Measurements from ENCODE around the gene CNNM2.
"Not testable (repeated sequence)": the region's sequence is repeated elsewhere in the genome, so short reads cannot be mapped to it uniquely, and the experiment has no call there.

CNNM2 gene

GRCh38 chr10:102970562-102971340 lies 52.7 kb downstream of the CNNM2 start:
- no peak for DNase-seq

GRCh38 chr10:102975483-102976379 lies 57.6 kb downstream of the CNNM2 start:
- DNase-seq: no peak

- not testable (repeated sequence) for DNase-seq
Measured at GRCh38 chr10:102976380-102976726, 58.3 kb downstream of the CNNM2 start.

- no peak for DNase-seq
Measured at GRCh38 chr10:102982296-102982695, 64.2 kb downstream of the CNNM2 start.

- DNase-seq: no peak
Measured at GRCh38 chr10:102984086-102984485, 66.0 kb downstream of the CNNM2 start.

GRCh38 chr10:102985811-102986210 lies 67.7 kb downstream of the CNNM2 start:
- no peak for DNase-seq

- DNase-seq: no peak
Measured at GRCh38 chr10:102988404-102989314, 70.6 kb downstream of the CNNM2 start.

GRCh38 chr10:102994531-102995295 lies 76.6 kb downstream of the CNNM2 start:
- DNase-seq: peak in 1 of 3 donors; percentile 4

GRCh38 chr10:102996876-102997275 lies 78.8 kb downstream of the CNNM2 start:
- DNase-seq: no peak

- DNase-seq: no peak
Measured at GRCh38 chr10:102997998-102998397, 79.9 kb downstream of the CNNM2 start.

- DNase-seq: no peak
Measured at GRCh38 chr10:102998399-102998907, 80.4 kb downstream of the CNNM2 start.

GRCh38 chr10:103000050-103000449 lies 82.0 kb downstream of the CNNM2 start:
- not testable (repeated sequence) for DNase-seq

GRCh38 chr10:103007017-103007416 lies 88.9 kb downstream of the CNNM2 start:
- no peak for DNase-seq

GRCh38 chr10:103013416-103013815 lies 95.3 kb downstream of the CNNM2 start:
- DNase-seq: no peak

GRCh38 chr10:103019425-103019824 lies 101.3 kb downstream of the CNNM2 start:
- no peak for DNase-seq

GRCh38 chr10:103021150-103021899 lies 103.2 kb downstream of the CNNM2 start:
- DNase-seq: no peak

- DNase-seq: no peak
Measured at GRCh38 chr10:103021900-103022293, 103.8 kb downstream of the CNNM2 start.

GRCh38 chr10:103025696-103026095 lies 107.6 kb downstream of the CNNM2 start:
- DNase-seq: no peak

- DNase-seq: no peak
Measured at GRCh38 chr10:103038570-103038969, 120.5 kb downstream of the CNNM2 start.

GRCh38 chr10:103040418-103040817 lies 122.3 kb downstream of the CNNM2 start:
- no peak for DNase-seq

GRCh38 chr10:103041391-103041790 lies 123.3 kb downstream of the CNNM2 start:
- no peak for DNase-seq

Data from suppressor macrophage treated with lipopolysaccharide for 1 hour (primary cell).